Stimulated activated CD4-positive, alpha-beta T cell treated with anti-CD3 and anti-CD28 coated beads, Interleukin-15, amount 100 ng/mL, for 24 hours (primary cell): Measurements from ENCODE around the gene DHRS7B.
"Not testable (repeated sequence)": the region's sequence is repeated elsewhere in the genome, so short reads cannot be mapped to it uniquely, and the experiment has no call there.

Experiments
- DNase-seq: peaks from one replicate; pipeline ENCODE4 v3.0.0-alpha.2; 2020

Gene DHRS7B

DNA sequence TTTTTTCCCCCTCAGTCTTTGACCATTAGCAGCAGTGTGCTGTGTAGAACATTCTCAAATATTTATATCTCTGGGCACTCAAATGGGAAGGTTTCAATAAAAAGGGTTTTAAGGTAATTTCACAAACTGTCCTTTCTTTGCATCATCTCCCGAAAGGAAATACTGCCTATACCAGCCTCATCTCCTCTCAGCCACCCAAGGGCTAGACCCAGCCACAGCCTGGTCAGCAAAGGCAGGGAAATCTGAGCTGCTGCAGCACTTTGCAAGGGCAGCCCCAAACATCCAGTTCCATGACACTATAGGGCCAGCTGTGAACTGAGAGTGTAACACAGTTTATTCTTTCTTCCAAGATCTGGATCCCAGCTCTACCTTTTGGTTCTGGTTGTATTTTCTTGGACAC is 58.3 kb downstream of the DHRS7B start:
- no peak for DNase-seq

DNA sequence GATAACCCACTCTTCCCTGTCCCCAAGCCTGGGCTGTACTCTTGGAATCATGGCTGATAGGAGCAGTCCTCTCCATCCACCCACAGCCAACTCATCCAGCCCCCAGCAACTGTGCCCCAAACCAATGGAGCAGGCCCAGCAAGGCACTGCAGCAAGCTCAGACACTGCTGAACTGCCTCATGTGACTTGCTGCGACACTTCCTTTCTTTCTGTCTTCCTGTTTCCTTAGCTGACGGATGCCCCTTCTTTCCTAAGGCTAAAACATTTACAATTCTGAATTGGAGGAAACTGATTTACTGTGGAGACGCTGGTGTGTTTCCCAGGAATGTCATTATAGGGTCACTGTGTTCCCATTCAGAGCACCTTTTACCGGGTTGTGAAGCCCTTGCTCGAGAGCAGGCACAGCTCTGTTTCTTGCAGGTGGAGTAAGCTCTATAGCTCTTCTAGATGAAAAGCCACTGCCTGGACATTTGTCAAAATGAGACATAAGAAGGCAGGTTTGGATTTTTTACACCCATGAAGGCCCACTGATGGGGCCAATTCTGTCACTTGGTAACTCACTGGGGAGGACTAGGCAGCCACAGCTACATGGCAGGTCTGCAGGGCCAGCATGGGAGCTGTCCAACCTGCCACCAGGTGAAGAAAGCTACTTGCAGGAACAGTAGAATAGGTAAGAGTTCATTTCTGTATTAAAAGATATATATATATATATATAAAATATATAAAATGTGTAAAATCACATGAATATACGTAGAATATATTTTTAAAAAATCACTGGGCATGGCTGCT is 59.8 kb downstream of the DHRS7B start:
- no peak for DNase-seq

DNA sequence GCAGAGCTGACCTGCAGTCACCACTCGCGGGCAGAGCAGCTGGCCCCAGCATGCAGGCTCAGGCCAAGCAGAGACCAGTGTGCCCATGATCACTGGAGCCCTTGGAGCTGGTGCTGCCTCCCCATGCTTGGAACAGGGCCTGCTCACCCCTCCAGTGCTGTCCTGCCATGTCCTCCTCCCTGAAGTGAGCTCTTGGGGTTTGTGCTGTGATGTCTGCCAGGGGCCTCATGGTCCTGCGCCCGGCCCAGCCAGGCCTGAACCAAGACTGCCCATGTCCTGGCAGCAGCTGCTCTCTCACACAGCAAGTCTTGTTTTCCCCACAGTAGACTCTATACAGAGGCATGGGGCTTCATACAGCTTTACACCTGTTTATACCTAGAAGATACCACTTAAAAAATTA is 62.6 kb downstream of the DHRS7B start:
- DNase-seq, result no peak

DNA sequence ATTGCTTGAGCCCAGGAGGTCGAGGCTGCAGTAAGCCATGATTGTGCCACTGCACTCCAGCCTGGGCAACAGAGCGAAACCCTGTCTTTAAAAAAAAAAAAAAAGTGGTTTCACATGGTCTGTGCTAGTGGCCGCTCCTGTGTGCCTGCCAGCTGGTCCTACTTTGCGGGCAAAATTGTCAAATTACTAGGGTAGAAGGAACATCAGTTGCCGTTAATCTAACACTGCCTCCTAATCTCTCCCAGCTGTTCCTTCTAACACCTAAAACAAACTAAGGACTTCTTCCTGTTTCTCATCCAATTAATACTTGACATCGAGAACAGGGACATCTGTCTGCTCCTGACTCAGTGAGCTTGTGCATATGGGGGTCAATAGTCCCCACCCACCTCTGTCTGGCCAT is 63.3 kb downstream of the DHRS7B start:
- no peak for DNase-seq

GRCh38 chr17:21191698-21192097 is 64.9 kb downstream of the DHRS7B start:
- no peak for DNase-seq

GRCh38 chr17:21192414-21192813 is 65.7 kb downstream of the DHRS7B start:
- not testable (repeated sequence) for DNase-seq

- DNase-seq, result no peak
These were observed 66.3 kb downstream of the DHRS7B start for GRCh38 chr17:21193031-21193430.

DNA sequence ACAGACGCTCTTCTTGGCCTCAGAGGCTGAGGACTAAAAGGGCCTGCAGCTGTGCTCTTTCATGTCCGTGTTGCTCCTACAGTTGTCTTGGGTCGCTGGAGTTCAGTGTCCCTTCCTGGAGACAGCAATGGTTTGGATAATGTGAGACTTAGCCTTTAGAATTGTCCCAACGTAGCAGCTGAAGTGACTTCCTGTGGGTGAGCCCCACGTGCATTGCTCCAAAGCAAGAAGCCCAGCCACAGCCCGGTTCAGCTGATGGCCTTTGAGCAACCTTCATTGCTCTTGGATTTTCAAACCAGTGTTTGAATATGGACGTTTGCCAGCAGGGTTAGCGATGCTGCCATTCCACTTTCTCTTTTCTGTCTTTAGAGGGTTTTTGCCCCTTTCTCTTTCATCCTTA is 67.5 kb downstream of the DHRS7B start:
- no peak for DNase-seq

GRCh38 chr17:21194703-21195102 is 67.9 kb downstream of the DHRS7B start:
- no peak for DNase-seq

DNA sequence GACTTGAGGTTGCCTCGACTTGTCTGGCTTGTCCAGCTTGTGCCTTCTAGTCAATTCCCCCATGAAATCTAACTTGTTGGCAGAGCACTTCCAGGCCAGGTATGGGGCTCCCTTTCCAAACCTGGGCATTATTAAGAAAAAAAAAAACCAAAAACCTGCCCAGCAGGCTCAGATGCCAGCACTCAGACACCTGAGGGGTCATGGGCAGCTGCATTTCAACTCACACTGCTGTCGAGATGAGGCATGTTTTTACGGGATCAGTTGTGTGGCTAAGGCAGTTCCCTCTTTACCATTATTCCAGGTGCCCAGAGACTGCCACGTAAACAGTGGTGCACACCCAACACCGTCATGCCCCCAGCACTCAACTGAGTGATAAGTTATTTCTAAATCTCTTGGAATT is 69.4 kb downstream of the DHRS7B start:
- no peak for DNase-seq

GRCh38 chr17:21198411-21198810 is 71.6 kb downstream of the DHRS7B start:
- DNase-seq, result no peak

DNA sequence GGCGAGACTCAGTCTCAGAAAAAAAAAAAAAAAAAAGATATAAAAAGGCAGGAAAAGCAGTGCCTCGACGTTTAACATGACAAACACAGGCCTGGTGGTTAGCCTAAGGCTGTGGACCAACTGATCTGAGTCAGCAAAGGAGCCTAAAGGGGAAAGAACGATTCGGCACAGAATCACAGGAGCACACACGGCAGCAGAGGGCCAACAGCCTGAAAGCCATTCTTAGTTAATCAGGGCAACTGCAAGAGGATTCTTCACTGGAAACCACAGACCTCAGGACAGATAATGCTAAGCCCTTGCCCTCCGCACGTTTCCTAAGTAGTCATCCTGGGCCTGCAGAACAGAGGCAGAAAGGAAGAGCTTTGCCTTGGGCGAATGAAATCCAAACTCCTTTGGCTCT is 72.5 kb downstream of the DHRS7B start:
- no peak for DNase-seq

DNA sequence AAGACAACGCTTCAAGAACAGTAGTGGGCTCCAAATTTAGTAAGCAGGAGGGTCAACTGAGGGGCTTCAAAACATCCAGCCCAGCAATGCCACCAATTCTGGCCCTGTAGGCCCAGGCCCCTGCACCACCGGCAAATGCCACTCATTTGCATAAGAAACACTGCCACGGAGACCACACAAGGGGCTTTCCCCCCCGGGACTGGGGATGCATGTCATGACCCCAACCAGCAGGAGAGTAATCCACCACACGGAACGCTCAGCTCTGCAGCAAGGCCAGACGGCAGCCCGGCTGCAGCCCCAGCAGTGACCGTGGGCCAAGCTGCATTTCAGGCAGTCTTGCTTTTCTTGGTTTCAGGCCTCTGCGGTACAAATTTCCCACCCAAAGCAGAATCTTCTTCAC is 73.1 kb downstream of the DHRS7B start:
- no peak for DNase-seq

- DNase-seq, result no peak
These were observed 74.0 kb downstream of the DHRS7B start for GRCh38 chr17:21200590-21201297.

- no peak for DNase-seq
These were observed 74.5 kb downstream of the DHRS7B start for GRCh38 chr17:21201298-21201595.

GRCh38 chr17:21201874-21202273 is 75.1 kb downstream of the DHRS7B start:
- DNase-seq, result no peak

DNA sequence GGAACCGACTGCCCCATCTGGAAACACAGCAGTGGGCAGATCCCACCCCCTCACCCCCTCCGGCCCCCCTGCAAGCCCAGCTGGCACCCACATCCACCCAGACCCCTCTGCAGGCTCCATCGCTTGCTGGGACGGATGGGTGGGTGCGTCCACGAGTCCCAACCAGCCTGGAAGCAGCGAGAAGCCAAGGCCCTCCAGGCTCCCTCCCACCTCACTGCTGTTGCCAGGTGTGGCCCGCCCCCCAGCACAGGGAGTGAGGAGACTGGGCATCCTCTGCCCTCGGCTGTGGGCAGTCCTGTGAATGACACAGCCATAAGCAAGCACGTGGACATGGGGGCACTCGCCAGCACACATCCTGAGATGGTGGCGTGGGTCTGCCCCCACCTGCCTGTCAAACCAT is 75.7 kb downstream of the DHRS7B start:
- DNase-seq, result no peak

- DNase-seq, result no peak
These were observed 78.2 kb downstream of the DHRS7B start for GRCh38 chr17:21204935-21205334.

DNA sequence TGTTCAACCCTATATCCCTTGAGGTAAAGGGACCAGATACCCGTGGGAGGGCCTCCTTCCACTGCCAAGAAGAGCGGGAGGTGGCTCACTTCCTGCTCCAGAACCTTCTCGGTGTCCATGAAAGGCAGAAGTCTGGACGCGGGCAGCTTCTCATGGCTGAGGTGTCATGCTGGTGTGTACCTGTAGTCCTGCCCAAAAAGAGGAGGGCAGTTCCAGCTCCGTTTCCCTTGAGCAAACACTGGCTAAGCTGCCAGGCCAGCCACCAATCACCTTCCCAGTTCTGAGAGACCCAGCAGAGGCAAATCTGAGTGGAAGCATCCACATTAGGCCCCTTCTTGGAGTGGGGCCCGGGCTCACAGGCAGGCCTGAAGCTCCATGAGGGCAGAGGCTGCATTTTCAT is 81.6 kb downstream of the DHRS7B start:
- no peak for DNase-seq

DNA sequence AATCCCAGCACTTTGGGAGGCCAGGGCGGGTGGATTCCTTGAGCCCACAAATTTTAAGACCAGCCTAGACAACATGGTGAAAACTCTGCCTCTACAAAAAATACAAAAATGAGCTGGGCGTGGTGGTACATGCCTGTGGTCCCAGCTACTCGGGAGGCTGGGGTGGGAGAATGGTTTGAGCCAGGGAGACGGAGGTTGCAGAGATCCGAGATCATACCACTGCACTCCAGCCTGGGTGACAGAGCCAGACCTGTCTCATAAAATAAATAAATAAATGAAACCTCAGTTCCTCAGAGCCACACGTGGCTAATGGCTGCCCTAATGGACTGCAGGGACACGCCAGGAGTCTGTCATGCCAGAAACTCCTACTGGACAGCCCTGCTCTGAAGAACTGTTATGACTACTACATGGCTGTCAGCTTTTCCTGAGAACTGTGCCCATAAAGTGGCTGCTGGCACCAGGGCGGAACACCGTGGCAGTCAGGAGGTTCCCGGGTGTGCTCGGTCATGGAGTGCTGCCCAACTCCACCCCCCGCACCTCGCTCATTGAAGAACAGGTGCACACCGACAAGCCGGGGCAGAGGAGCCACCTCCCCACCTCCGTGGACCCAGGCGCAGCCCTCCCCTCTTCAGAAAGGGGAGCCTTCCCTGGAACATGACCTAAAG is 82.9 kb downstream of the DHRS7B start:
- DNase-seq, result no peak

DNA sequence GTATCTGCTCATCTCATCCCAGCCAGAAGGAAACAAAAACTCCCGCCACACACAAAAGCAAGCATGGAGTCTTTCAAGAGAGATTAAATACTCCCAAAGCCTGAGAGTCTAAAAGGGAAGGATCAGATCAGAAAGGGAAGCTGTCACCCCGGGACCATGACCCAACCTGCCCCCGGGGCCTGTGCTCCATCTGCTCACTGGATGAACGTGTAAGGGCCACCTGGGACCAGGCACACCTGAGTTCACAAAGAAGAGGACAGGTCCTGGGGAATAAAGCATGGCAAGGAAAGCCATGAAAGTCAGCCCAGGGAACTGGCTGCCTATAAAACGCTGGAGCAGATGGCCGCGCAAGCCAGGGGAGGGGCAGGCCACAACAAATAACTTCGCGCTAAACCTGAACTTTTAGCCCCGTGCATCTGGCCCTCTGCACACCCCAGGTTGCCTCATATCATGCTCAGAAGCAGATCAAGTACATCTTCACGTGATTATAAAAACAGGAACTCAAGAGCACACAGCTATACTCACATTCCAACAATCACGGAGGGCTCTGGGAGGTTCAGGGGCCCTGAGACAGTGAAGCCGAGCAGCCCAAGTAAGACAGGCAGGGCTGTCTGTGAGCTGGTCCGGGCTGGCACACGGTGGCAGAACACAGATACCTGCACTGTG is 83.8 kb downstream of the DHRS7B start:
- no peak for DNase-seq

- no peak for DNase-seq
These were observed 85.2 kb downstream of the DHRS7B start for GRCh38 chr17:21211825-21212479.
